ENCODE results near the gene DYSF. TPM values are rescaled to one million over a fixed set of nuclear protein-coding genes. Genes with fewer than 3 reads are reported as not detected.

The DYSF gene
- total RNA-seq, 1 experiment from 2014 or later = 0.31 TPM

- ATAC-seq (no peak), DNase-seq (ENCODE audit: low read depth, low spot score) (no peak)
- no TSS peak for BruUV-seq (replicated peaks)
- Histone ChIP-seq H3K36me3 (ENCODE audit: control insufficient read depth, insufficient read depth, low read length) (no peaks in the 10 kb centered on the region), H3K4me1 (ENCODE audit: control insufficient read depth, insufficient read depth, low read length) (no peaks in the 10 kb centered on the region; the same call in 1 of the 2 replicates), H3K27ac (ENCODE audit: low read length) (no peak overlapping the region), H3K4me3 (ENCODE audit: low read depth in 2 of 2, low read length in 2 of 2) (no peak overlapping the region), H3K27me3 (ENCODE audit: control insufficient read depth, insufficient read depth, low read length) (no peaks in the 10 kb centered on the region), H3K9me3 (ENCODE audit: control insufficient read depth, insufficient read depth, low read depth, low read length) (no peaks in the 10 kb centered on the region)
- intact Hi-C loops (cut with micrococcal nuclease; ENCODE audit: unreplicated experiment) = no loop called here
- ChIA-PET POLR2A (no interaction called here), CTCF (no interaction called here)
- TF ChIP-seq SIN3A (IDR thresholded peaks at IDR 0.05; ENCODE audit: borderline replicate concordance, insufficient read depth, low read depth, low read length) (no peak), CTCF (IDR thresholded peaks at IDR 0.05) (no peak), TCF7L2 (IDR thresholded peaks at IDR 0.05; ENCODE audit: low read depth, low read length) (no peak), POLR2AphosphoS5 (IDR thresholded peaks at IDR 0.05; ENCODE audit: low read depth, low read length) (no peak), REST (IDR thresholded peaks at IDR 0.05; ENCODE audit: insufficient read depth in 1 of 2, low read depth in 2 of 2, low read length in 1 of 2) (no peak)
- in situ Hi-C loops (cut with HindIII; ENCODE audit: low pct_unique_long_range_greater_than_20kb, low sequenced_read_pairs) = no loop called here
Measured at GRCh38 chr2:71551631-71551915, 98.2 kb downstream of the DYSF start.

- BruUV-seq (replicated peaks) = no TSS peak
- in situ Hi-C loops (cut with HindIII; ENCODE audit: low pct_unique_long_range_greater_than_20kb, low sequenced_read_pairs) (no loop called here), intact Hi-C loops (cut with micrococcal nuclease; ENCODE audit: unreplicated experiment) (no loop called here)
- CTCF ChIA-PET = no interaction called here
- Histone ChIP-seq H3K4me3 (ENCODE audit: low read depth in 2 of 2, low read length in 2 of 2) (no peak overlapping the region), H3K36me3 (ENCODE audit: control insufficient read depth, insufficient read depth, low read length) (no peaks in the 10 kb centered on the region), H3K9me3 (ENCODE audit: control insufficient read depth, insufficient read depth, low read depth, low read length) (no peaks in the 10 kb centered on the region), H3K4me1 (ENCODE audit: control insufficient read depth, insufficient read depth, low read length) (no peaks in the 10 kb centered on the region), H3K27me3 (ENCODE audit: control insufficient read depth, insufficient read depth, low read length) (no peaks in the 10 kb centered on the region), H3K27ac (ENCODE audit: low read length) (no peak overlapping the region)
- DNase-seq (ENCODE audit: low read depth, low spot score) (no peak), ATAC-seq (no peak)
- no peak for TF ChIP-seq SIN3A (IDR thresholded peaks at IDR 0.05; ENCODE audit: borderline replicate concordance, insufficient read depth, low read depth, low read length)
- TF ChIP-seq TCF7L2 (IDR thresholded peaks at IDR 0.05; ENCODE audit: low read depth, low read length) = no peak
- no peak for TF ChIP-seq CTCF (IDR thresholded peaks at IDR 0.05)
- TF ChIP-seq REST (IDR thresholded peaks at IDR 0.05; ENCODE audit: insufficient read depth in 1 of 2, low read depth in 2 of 2, low read length in 1 of 2) = no peak
- no peak for TF ChIP-seq POLR2AphosphoS5 (IDR thresholded peaks at IDR 0.05; ENCODE audit: low read depth, low read length)
- POLR2A ChIA-PET = no interaction called here
Measured at GRCh38 chr2:71552356-71552755, 99.0 kb downstream of the DYSF start.
